ENCODE results near the gene CALU.

DNA sequence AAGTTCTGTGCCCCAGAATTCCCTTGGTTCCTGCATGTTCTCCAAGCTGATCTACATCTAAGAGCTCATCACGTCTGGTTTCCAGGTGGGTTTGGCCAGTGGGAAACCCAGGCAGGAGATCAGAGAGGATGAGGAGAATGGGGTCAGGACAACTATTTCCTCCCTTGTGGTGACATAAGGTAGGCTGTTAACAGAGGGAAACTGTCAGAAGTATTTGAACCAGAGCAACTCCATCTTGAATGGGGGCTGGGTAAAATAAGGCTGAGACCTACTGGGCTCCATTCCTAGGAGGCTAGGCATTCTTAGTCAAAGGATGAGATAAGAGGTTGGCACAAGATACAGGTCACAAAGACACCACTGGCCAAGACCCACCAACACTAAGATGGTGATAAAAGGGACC, 47.9 kb upstream of the CALU start:
- TF ChIP-seq, protein P1, sequence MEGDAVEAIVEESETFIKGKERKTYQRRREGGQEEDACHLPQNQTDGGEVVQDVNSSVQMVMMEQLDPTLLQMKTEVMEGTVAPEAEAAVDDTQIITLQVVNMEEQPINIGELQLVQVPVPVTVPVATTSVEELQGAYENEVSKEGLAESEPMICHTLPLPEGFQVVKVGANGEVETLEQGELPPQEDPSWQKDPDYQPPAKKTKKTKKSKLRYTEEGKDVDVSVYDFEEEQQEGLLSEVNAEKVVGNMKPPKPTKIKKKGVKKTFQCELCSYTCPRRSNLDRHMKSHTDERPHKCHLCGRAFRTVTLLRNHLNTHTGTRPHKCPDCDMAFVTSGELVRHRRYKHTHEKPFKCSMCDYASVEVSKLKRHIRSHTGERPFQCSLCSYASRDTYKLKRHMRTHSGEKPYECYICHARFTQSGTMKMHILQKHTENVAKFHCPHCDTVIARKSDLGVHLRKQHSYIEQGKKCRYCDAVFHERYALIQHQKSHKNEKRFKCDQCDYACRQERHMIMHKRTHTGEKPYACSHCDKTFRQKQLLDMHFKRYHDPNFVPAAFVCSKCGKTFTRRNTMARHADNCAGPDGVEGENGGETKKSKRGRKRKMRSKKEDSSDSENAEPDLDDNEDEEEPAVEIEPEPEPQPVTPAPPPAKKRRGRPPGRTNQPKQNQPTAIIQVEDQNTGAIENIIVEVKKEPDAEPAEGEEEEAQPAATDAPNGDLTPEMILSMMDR (IDR thresholded peaks at IDR 0.05) = no peak
- no peak for TF ChIP-seq EZH2 (IDR thresholded peaks at IDR 0.05; ENCODE audit: borderline replicate concordance, insufficient read depth, low read depth, low read length, poor library complexity, severe bottlenecking)

Data from B cell (primary cell).